Calu3 (cell line): ENCODE measurements around the gene MYH15. TPM values are rescaled to one million over a fixed set of nuclear protein-coding genes. Genes with fewer than 3 reads are reported as not detected.

ENCODE experiments used
- BruUV-seq: library from RNA; stranded (reverse); fragments of 400-500 nt; replicated peaks from 2 replicates; lab custom pipeline; 2021; lab: Mats Ljungman, UMichigan
- CTCF ChIA-PET: fragments of 300-600 bp; sonication (Branson Sonifier 250); formaldehyde crosslinking; loops from one replicate; lab custom pipeline; 2022; ENCODE audit warnings: antibody characterized with exemption; lab: Charles Lee
- DNase-seq: peaks from one replicate; pipeline ENCODE4 v3.0.0; 2022
- H3K27ac Mint-ChIP-seq: one replicate; pipeline ENCODE4 v1.8.0; 2022; ENCODE audit warnings: mixed read lengths; ENCODE audit not compliant: unreplicated experiment
- H3K27me3 Mint-ChIP-seq: one replicate; pipeline ENCODE4 v1.8.0; 2022; ENCODE audit warnings: mixed read lengths; ENCODE audit not compliant: unreplicated experiment
- H3K36me3 Mint-ChIP-seq: one replicate; pipeline ENCODE4 v1.8.0; 2022; ENCODE audit warnings: mild to moderate bottlenecking, moderate library complexity, mixed read lengths; ENCODE audit not compliant: insufficient read depth, unreplicated experiment
- H3K4me1 Mint-ChIP-seq: one replicate; pipeline ENCODE4 v1.8.0; 2022; ENCODE audit warnings: mild to moderate bottlenecking, low read depth, mixed read lengths; ENCODE audit not compliant: unreplicated experiment
- H3K4me3 Mint-ChIP-seq: one replicate; pipeline ENCODE4 v1.8.0; 2022; ENCODE audit warnings: mild to moderate bottlenecking, low read depth, moderate library complexity, mixed read lengths; ENCODE audit not compliant: unreplicated experiment
- H3K9me3 Mint-ChIP-seq: one replicate; pipeline ENCODE4 v1.8.0; 2022; ENCODE audit warnings: low read depth, mixed read lengths; ENCODE audit not compliant: unreplicated experiment
- intact Hi-C: fragments of 100-400 bp; cut with micrococcal nuclease; formaldehyde crosslinking; loops from one replicate; pipeline ENCODE4 v1.10.0; 2022; ENCODE audit not compliant: unreplicated experiment
- total RNA-seq: library from RNA; stranded (reverse); gene quantifications from 2 replicates; pipeline ENCODE4 v1.2.3, GENCODE V29; 2022
- TF ChIP-seq, protein P1 (sequence below): fragments of 200-600 bp; IDR thresholded peaks from one replicate; pipeline ENCODE4 v1.8.0; 2022; ENCODE audit warnings: antibody characterized with exemption; ENCODE audit not compliant: unreplicated experiment

MYH15 gene
- total RNA-seq, 1 experiment from 2014 or later: 0.35 TPM

DNA sequence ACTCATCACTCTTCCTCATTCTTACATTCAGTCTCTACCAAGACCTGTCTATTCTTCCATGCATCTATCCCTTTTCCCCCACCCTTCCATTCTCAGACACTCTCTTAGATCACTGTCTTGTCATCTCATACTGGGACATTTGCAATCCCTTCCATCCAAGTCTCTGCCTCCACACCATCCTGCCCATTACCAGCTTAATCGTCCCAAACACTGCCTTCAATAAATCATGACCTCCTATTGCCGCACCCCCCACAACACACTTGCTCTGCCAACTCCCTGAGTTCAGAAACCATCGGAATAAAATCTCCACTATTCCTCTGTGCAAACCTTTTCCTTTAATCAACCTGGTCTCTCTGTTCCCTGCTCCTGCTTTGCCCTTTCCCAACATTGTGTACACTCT lies 18.9 kb downstream of the MYH15 start:
- no peaks in the 10 kb centered on the region for H3K9me3 Mint-ChIP-seq
- TF ChIP-seq, protein P1, sequence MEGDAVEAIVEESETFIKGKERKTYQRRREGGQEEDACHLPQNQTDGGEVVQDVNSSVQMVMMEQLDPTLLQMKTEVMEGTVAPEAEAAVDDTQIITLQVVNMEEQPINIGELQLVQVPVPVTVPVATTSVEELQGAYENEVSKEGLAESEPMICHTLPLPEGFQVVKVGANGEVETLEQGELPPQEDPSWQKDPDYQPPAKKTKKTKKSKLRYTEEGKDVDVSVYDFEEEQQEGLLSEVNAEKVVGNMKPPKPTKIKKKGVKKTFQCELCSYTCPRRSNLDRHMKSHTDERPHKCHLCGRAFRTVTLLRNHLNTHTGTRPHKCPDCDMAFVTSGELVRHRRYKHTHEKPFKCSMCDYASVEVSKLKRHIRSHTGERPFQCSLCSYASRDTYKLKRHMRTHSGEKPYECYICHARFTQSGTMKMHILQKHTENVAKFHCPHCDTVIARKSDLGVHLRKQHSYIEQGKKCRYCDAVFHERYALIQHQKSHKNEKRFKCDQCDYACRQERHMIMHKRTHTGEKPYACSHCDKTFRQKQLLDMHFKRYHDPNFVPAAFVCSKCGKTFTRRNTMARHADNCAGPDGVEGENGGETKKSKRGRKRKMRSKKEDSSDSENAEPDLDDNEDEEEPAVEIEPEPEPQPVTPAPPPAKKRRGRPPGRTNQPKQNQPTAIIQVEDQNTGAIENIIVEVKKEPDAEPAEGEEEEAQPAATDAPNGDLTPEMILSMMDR: no peak
- no peak overlapping the region for H3K4me3 Mint-ChIP-seq
- intact Hi-C loops: loop anchor here (5.0 kb wide), 1 partner anchor 326 kb away; no protein-coding TSS in a partner anchor
- DNase-seq: no peak
- no peaks in the 10 kb centered on the region for H3K27me3 Mint-ChIP-seq
- BruUV-seq: no TSS peak
- no peaks in the 10 kb centered on the region for H3K36me3 Mint-ChIP-seq
- CTCF ChIA-PET: interaction anchor here (1.0 to 1.5 kb wide), 2 partner anchors 61 to 295 kb away, joined by 3 to 5 read pairs; no protein-coding TSS in a partner anchor
- H3K27ac Mint-ChIP-seq: no peak overlapping the region
- no peaks in the 10 kb centered on the region for H3K4me1 Mint-ChIP-seq

DNA sequence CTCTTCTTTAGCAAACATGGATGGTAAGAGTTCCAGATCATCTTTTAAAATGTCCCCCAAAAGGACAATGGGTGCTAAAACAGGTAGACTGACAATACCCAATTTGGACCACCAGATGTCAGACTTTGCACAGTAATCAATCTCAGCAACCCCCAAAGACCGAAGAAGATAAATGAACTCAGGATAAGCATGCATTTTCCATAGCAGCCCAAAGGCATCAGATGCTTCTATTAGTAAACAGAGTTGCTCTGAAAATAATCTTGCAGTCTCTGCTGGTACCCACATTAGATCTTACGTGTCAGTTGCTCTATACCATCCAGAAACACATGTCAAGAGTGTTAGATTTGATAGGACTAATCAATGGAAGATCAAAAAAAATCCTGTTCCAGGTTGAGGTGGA lies 20.6 kb downstream of the MYH15 start:
- peak; percentile 18 for DNase-seq
- TF ChIP-seq, protein P1: peak; percentile 62
- H3K9me3 Mint-ChIP-seq: no peaks in the 10 kb centered on the region
- CTCF ChIA-PET: no interaction called here
- no peak overlapping the region for H3K27ac Mint-ChIP-seq
- no peaks in the 10 kb centered on the region for H3K36me3 Mint-ChIP-seq
- no TSS peak for BruUV-seq
- intact Hi-C loops: loop anchor here (1.0 to 10.0 kb wide), 4 partner anchors 63 to 595 kb away; no protein-coding TSS in a partner anchor
- H3K27me3 Mint-ChIP-seq: no peaks in the 10 kb centered on the region
- H3K4me1 Mint-ChIP-seq: no peaks in the 10 kb centered on the region
- no peak overlapping the region for H3K4me3 Mint-ChIP-seq

DNA sequence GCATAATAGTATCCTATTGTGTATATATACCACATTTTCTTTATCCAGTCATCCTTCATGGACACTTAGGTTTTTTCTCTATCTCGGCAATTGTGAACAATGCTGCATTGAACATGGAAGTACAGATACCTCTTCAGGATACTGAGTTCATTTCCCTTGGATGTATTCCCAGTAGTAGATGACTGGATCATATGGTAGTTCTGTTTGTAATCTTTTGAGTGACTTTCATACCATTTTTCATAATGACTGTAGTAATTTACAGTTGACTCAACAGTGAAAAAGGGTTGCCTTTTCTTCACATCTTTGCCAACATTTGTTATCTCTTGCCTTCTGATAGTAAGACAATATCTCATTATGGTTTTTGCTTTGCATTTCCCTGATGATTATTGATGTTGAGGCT lies 21.8 kb downstream of the MYH15 start:
- CTCF ChIA-PET: no interaction called here
- Mint-ChIP-seq H3K4me3 (no peak overlapping the region), H3K9me3 (no peaks in the 10 kb centered on the region), H3K4me1 (no peaks in the 10 kb centered on the region), H3K27ac (no peak overlapping the region), H3K36me3 (no peaks in the 10 kb centered on the region), H3K27me3 (no peaks in the 10 kb centered on the region)
- TF ChIP-seq, protein P1: no peak
- intact Hi-C loops: loop anchor here (1.0 to 10.0 kb wide), 3 partner anchors 64 to 596 kb away; no protein-coding TSS in a partner anchor
- no peak for DNase-seq
- no TSS peak for BruUV-seq

DNA sequence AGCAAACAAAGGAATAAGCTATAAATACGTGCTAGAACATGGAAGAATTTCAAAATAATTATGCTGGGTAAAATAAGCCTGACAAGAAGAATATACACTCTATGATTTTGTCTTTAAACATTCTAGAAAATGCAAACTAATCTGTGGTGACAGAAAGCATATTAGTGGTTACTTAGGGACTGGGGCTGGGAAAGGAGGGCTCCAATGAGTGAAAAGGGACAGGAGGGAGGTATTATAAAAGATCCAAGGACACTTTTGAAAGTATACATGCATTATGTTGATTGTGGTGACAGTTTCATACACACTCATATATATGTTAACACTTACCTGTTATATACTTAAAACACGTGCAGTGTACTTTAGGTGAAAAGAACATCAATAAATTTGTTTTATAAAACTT lies 23.0 kb downstream of the MYH15 start:
- H3K9me3 Mint-ChIP-seq: no peaks in the 10 kb centered on the region
- no TSS peak for BruUV-seq
- no peaks in the 10 kb centered on the region for H3K27me3 Mint-ChIP-seq
- DNase-seq: no peak
- H3K4me3 Mint-ChIP-seq: no peak overlapping the region
- TF ChIP-seq, protein P1: no peak
- no peaks in the 10 kb centered on the region for H3K36me3 Mint-ChIP-seq
- H3K4me1 Mint-ChIP-seq: no peaks in the 10 kb centered on the region
- intact Hi-C loops: loop anchor here (10.0 kb wide), 1 partner anchor 597 kb away; no protein-coding TSS in a partner anchor
- CTCF ChIA-PET: no interaction called here
- no peak overlapping the region for H3K27ac Mint-ChIP-seq
